ENCODE data around the gene SPG21. TPM values are rescaled to one million over a fixed set of nuclear protein-coding genes. Genes with fewer than 3 reads are reported as not detected.

Gene SPG21
- total RNA-seq, 3 donors from 2014 or later (not counting 1 experiment from before 2014, with no cell fraction given) = 39.6 to 52.3 (median 40.4) TPM

DNA sequence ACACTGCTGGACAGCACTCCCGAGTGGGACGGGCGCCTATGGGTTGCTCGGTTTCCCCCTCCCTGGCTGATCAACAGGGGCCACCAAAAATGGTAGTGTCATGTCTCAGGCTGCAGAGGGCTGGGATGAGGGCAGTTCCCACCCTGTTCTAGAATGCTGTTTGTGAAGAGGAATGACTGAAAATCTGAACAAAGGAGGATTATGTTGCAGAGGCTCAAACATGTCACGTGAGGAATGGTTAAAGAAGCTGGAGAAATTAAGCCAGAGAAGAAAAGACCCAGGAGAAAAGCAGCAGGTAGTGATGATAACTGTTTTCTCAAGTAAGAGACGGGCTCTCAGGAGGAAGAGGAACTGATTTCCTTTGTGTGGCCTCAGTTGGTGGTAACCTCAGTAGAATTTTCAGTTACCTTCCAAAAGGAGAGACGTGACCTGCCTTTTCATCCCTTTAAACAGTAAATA, 10.4 kb downstream of the SPG21 start:
- no peak for ATAC-seq
- Mint-ChIP-seq H3K9me3 (no peaks in the 10 kb centered on the region), H3K4me3 (no peak overlapping the region), H3K27ac (no peak overlapping the region), H3K4me1 (peaks cover 0 to 5% of the 10 kb centered on the region in 2 donors), H3K27me3 (ENCODE audit: low read depth in 2 of 2) (no peaks in the 10 kb centered on the region), H3K36me3 (peaks cover 6% of the 10 kb centered on the region)
- WGBS (ENCODE audit: insufficient coverage) = 94% methylated on average over 7 of the region's 7 CpGs
- TF ChIP-seq CTCF (IDR thresholded peaks at IDR 0.05) = no peak
- DNase-seq = no peak
- Histone ChIP-seq H3K9me3 (ENCODE audit: control insufficient read depth, insufficient read depth, low read length) (no peaks in the 10 kb centered on the region), H3K27me3 (ENCODE audit: control insufficient read depth, insufficient read depth, low read length) (no peaks in the 10 kb centered on the region), H3K36me3 (ENCODE audit: control insufficient read depth, insufficient read depth, low read length) (peaks cover 39% of the 10 kb centered on the region), H3K27ac (ENCODE audit: low read length) (no peak overlapping the region), H3K4me1 (ENCODE audit: control insufficient read depth, insufficient read depth, low read length) (peaks cover 2% of the 10 kb centered on the region), H3K4me3 (ENCODE audit: low read length) (no peak overlapping the region)
- intact Hi-C loops (cut with micrococcal nuclease) = no loop called here

GRCh38 chr15:64975390-64975789, 14.3 kb downstream of the SPG21 start:
- intact Hi-C loops (cut with micrococcal nuclease) = no loop called here
- no peak for ATAC-seq
- peaks cover 6% of the 10 kb centered on the region for H3K36me3 Mint-ChIP-seq

GRCh38 chr15:64970698-64971097, 19.0 kb downstream of the SPG21 start:
- H3K27ac Mint-ChIP-seq = no peak overlapping the region
- Histone ChIP-seq H3K4me3 (ENCODE audit: low read length) (no peak overlapping the region), H3K27ac (ENCODE audit: low read length) (no peak overlapping the region), H3K9me3 (ENCODE audit: control insufficient read depth, insufficient read depth, low read length) (no peaks in the 10 kb centered on the region), H3K27me3 (ENCODE audit: control insufficient read depth, insufficient read depth, low read length) (no peaks in the 10 kb centered on the region), H3K36me3 (ENCODE audit: control insufficient read depth, insufficient read depth, low read length) (peaks cover 62% of the 10 kb centered on the region), H3K4me1 (ENCODE audit: control insufficient read depth, insufficient read depth, low read length) (no peaks in the 10 kb centered on the region)
- peaks cover 4% of the 10 kb centered on the region for H3K36me3 Mint-ChIP-seq
- no peaks in the 10 kb centered on the region for H3K27me3 Mint-ChIP-seq (ENCODE audit: low read depth in 2 of 2)
- 97% methylated on average over 6 of the region's 7 CpGs for WGBS (ENCODE audit: insufficient coverage)
- ATAC-seq (no peak), DNase-seq (no peak)
- H3K9me3 Mint-ChIP-seq = no peaks in the 10 kb centered on the region
- H3K4me1 Mint-ChIP-seq = peaks cover 0 to 5% of the 10 kb centered on the region in 2 donors
- no peak overlapping the region for H3K4me3 Mint-ChIP-seq
- intact Hi-C loops (cut with micrococcal nuclease) = no loop called here
- TF ChIP-seq CTCF (IDR thresholded peaks at IDR 0.05) = no peak

More at GRCh38 chr15:64975390-64975789, 14.3 kb downstream of the SPG21 start:
- WGBS (ENCODE audit: insufficient coverage) = 64% methylated on average over 2 of the region's 5 CpGs
- H3K4me1 Mint-ChIP-seq = peaks cover 0 to 5% of the 10 kb centered on the region in 2 donors
- no peaks in the 10 kb centered on the region for H3K27me3 ChIP-seq (ENCODE audit: control insufficient read depth, insufficient read depth, low read length)
- H3K36me3 ChIP-seq (ENCODE audit: control insufficient read depth, insufficient read depth, low read length) = peaks cover 63% of the 10 kb centered on the region
- no peak overlapping the region for H3K4me3 ChIP-seq (ENCODE audit: low read length)
- no peak overlapping the region for H3K27ac Mint-ChIP-seq
- DNase-seq = no peak
- H3K9me3 ChIP-seq (ENCODE audit: control insufficient read depth, insufficient read depth, low read length) = no peaks in the 10 kb centered on the region
- no peak overlapping the region for H3K27ac ChIP-seq (ENCODE audit: low read length)
- H3K27me3 Mint-ChIP-seq (ENCODE audit: low read depth in 2 of 2) = no peaks in the 10 kb centered on the region
- no peaks in the 10 kb centered on the region for H3K4me1 ChIP-seq (ENCODE audit: control insufficient read depth, insufficient read depth, low read length)
- TF ChIP-seq CTCF (IDR thresholded peaks at IDR 0.05) = no peak
- no peaks in the 10 kb centered on the region for H3K9me3 Mint-ChIP-seq
- no peak overlapping the region for H3K4me3 Mint-ChIP-seq

DNA sequence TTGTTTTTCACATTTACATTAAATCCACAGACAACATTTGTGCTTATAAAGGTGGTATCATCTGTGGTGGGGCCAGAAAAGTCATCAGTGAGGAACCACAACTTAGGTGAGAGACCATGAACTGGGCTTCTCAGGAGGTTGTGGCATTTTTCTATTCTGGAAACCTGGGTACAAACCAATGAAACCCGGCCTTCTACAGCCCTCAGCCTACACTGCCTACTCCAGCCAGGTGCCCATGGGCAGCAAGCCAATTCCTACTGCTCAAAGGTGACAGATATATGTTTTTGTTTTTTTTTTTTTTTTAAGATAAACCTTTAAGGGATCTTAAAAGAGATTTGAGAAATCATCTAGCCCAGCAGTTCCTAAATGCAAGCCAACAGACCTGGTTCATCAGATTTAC, 20.3 kb downstream of the SPG21 start:
- H3K4me3 ChIP-seq (ENCODE audit: low read length) = no peak overlapping the region
- Mint-ChIP-seq H3K9me3 (no peaks in the 10 kb centered on the region), H3K27ac (no peak overlapping the region), H3K36me3 (peaks cover 2% of the 10 kb centered on the region), H3K27me3 (ENCODE audit: low read depth in 2 of 2) (no peaks in the 10 kb centered on the region), H3K4me1 (no peaks in the 10 kb centered on the region), H3K4me3 (no peak overlapping the region)
- no peaks in the 10 kb centered on the region for H3K27me3 ChIP-seq (ENCODE audit: control insufficient read depth, insufficient read depth, low read length)
- H3K9me3 ChIP-seq (ENCODE audit: control insufficient read depth, insufficient read depth, low read length) = no peaks in the 10 kb centered on the region
- H3K4me1 ChIP-seq (ENCODE audit: control insufficient read depth, insufficient read depth, low read length) = no peaks in the 10 kb centered on the region
- TF ChIP-seq CTCF (IDR thresholded peaks at IDR 0.05) = no peak
- intact Hi-C loops (cut with micrococcal nuclease) = no loop called here
- ATAC-seq (no peak), DNase-seq (no peak)
- no peak overlapping the region for H3K27ac ChIP-seq (ENCODE audit: low read length)
- WGBS (ENCODE audit: insufficient coverage) = no CpG with 5 or more reads among the region's 1 CpG
- H3K36me3 ChIP-seq (ENCODE audit: control insufficient read depth, insufficient read depth, low read length) = peaks cover 60% of the 10 kb centered on the region

Data from natural killer cell (primary cell).